Esophagus muscularis mucosa (tissue), 3 donors: ENCODE results near the gene DOK5.

Experiments used
- POLR2A ChIP-seq: fragments of 450-650 bp; IDR thresholded peaks from one replicate; pipeline ENCODE4 v1.6.1; 2017; ENCODE audit warnings: antibody characterized with exemption, moderate library complexity, mild to moderate bottlenecking, low read depth
- TF ChIP-seq, protein P1 (sequence below), 3 experiments: fragments of 200-600 bp in 2 of 3; fragments of 450-650 bp in 1 of 3; sonication (generic) in 2 of 3; IDR thresholded peaks; one replicate each; pipeline ENCODE4 v1.5.1; 2017 to 2019; ENCODE audit warnings: antibody characterized with exemption in 3 of 3, mild to moderate bottlenecking in 2 of 3, moderate library complexity in 1 of 3

- TF ChIP-seq, protein P1, sequence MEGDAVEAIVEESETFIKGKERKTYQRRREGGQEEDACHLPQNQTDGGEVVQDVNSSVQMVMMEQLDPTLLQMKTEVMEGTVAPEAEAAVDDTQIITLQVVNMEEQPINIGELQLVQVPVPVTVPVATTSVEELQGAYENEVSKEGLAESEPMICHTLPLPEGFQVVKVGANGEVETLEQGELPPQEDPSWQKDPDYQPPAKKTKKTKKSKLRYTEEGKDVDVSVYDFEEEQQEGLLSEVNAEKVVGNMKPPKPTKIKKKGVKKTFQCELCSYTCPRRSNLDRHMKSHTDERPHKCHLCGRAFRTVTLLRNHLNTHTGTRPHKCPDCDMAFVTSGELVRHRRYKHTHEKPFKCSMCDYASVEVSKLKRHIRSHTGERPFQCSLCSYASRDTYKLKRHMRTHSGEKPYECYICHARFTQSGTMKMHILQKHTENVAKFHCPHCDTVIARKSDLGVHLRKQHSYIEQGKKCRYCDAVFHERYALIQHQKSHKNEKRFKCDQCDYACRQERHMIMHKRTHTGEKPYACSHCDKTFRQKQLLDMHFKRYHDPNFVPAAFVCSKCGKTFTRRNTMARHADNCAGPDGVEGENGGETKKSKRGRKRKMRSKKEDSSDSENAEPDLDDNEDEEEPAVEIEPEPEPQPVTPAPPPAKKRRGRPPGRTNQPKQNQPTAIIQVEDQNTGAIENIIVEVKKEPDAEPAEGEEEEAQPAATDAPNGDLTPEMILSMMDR (IDR thresholded peaks at IDR 0.05) = no peak
- no peak for TF ChIP-seq POLR2A
Measured at GRCh38 chr20:54572665-54573435, 97.5 kb downstream of the DOK5 start.
